OCI-LY1 (cell line): ENCODE measurements around the gene DLEC1.

Experiments used
- CTCF ChIP-seq: fragments of 200-600 bp; sonication (generic), shearing (Covaris generic); IDR thresholded peaks from 2 replicates; pipeline ENCODE4 v1.5.1; 2017; ENCODE audit warnings: mild to moderate bottlenecking, antibody characterized with exemption, low read length, moderate library complexity, mixed read lengths
- EZH2 ChIP-seq: fragments of 200-600 bp; sonication (generic), shearing (Covaris generic); IDR thresholded peaks from 2 replicates; pipeline ENCODE4 v1.8.0; 2017; ENCODE audit warnings: borderline replicate concordance, mixed run types, mild to moderate bottlenecking, antibody characterized with exemption, low read length, moderate library complexity, mixed read lengths

GRCh38 chr3:38114875-38115644 lies 76.1 kb downstream of the DLEC1 start:
- TF ChIP-seq CTCF (no peak), EZH2 (no peak)
